Adrenal gland (tissue), 5 donors: ENCODE results near the gene MAP1LC3C.

ENCODE experiments used
- CTCF ChIP-seq, 6 experiments: fragments of 450-650 bp in 4 of 6; fragments of 200-600 bp in 2 of 6; sonication (generic) in 1 of 6; IDR thresholded peaks; 1 replicate in 5 of 6; 2 replicates in 1 of 6; pipeline versions ENCODE4 v1.5.1 to v1.8.0; 2016 to 2021; ENCODE audit warnings: antibody characterized with exemption in 6 of 6, mild to moderate bottlenecking in 2 of 6, moderate library complexity in 1 of 6
- POLR2A ChIP-seq, 2 donors: fragments of 450-650 bp; IDR thresholded peaks; one replicate each; pipeline ENCODE4 v1.6.1; 2017; ENCODE audit warnings: antibody characterized with exemption in 2 of 2, mild to moderate bottlenecking in 2 of 2, moderate library complexity in 1 of 2
- donor health status: DM: no; HTN: no; CAD: no.

- TF ChIP-seq POLR2A (IDR thresholded peaks at IDR 0.05) (no peak), CTCF (IDR thresholded peaks at IDR 0.05) (no peak)
Measured at GRCh38 chr1:241972703-241973369, 26.1 kb downstream of the MAP1LC3C start.
